ENCODE data around the gene PACSIN1. TPM values are rescaled to one million over a fixed set of nuclear protein-coding genes. Genes with fewer than 3 reads are reported as not detected.

The PACSIN1 gene
- polyA plus RNA-seq, 1 donor from 2014 or later, result 3.1 TPM

DNA sequence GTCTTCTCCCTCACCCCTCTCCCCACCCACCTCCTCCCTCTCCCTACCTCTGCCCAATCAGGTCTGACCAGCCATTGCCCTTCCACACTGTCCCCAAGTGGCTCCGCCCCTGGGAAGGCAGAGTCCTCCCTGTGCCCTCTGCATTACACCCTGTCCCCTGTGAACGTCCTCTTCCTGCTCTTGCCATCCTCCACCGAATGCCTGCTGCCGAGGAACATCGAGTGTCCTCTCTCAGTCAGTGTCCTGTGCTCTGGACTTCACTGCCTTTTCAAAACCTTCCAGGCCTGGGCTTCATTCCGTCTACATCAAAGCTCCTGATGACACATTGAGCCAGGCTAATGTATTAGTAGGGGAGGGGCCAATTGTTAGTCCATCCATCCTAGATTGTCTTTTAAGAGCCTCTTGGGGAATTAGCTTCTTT, 3.3 kb upstream of the PACSIN1 start:
- no peak for TF ChIP-seq RAD21 (conservative IDR thresholded peaks at IDR 0.05)
- no peak for TF ChIP-seq POLR2AphosphoS5 (IDR thresholded peaks at IDR 0.05)
- TF ChIP-seq, protein P1, sequence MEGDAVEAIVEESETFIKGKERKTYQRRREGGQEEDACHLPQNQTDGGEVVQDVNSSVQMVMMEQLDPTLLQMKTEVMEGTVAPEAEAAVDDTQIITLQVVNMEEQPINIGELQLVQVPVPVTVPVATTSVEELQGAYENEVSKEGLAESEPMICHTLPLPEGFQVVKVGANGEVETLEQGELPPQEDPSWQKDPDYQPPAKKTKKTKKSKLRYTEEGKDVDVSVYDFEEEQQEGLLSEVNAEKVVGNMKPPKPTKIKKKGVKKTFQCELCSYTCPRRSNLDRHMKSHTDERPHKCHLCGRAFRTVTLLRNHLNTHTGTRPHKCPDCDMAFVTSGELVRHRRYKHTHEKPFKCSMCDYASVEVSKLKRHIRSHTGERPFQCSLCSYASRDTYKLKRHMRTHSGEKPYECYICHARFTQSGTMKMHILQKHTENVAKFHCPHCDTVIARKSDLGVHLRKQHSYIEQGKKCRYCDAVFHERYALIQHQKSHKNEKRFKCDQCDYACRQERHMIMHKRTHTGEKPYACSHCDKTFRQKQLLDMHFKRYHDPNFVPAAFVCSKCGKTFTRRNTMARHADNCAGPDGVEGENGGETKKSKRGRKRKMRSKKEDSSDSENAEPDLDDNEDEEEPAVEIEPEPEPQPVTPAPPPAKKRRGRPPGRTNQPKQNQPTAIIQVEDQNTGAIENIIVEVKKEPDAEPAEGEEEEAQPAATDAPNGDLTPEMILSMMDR (IDR thresholded peaks at IDR 0.05; ENCODE audit: poor library complexity, severe bottlenecking), result no peak
- no peak for TF ChIP-seq TAF1 (IDR thresholded peaks at IDR 0.05; ENCODE audit: low read depth)
- no peak for TF ChIP-seq EZH2 (IDR thresholded peaks at IDR 0.05; ENCODE audit: borderline replicate concordance, insufficient read depth, low read length, poor library complexity, severe bottlenecking)
- no peak for TF ChIP-seq EP300 (conservative IDR thresholded peaks at IDR 0.05; ENCODE audit: poor library complexity, severe bottlenecking)
- no peak for TF ChIP-seq SMC3 (conservative IDR thresholded peaks at IDR 0.05; ENCODE audit: poor library complexity)
- Histone ChIP-seq H3K9me3 (ENCODE audit: low read length) (no peaks in the 10 kb centered on the region), H3K36me3 (ENCODE audit: insufficient read depth, low read length) (no peaks in the 10 kb centered on the region), H3F3A (ENCODE audit: insufficient read depth, low read length, poor library complexity, severe bottlenecking) (no peaks in the 10 kb centered on the region), H3K9ac (ENCODE audit: low read length) (no peak overlapping the region), H4K20me1 (ENCODE audit: insufficient read depth) (no peaks in the 10 kb centered on the region), H3K27me3 (ENCODE audit: insufficient read depth, low read depth, low read length) (peaks cover 9% of the 10 kb centered on the region), H3K9me2 (ENCODE audit: insufficient read depth, low read length) (no peaks in the 10 kb centered on the region), H3K27ac (ENCODE audit: low read length) (no peak overlapping the region), H3K4me3 (ENCODE audit: low read length) (no peak overlapping the region), H2AFZ (ENCODE audit: low read depth, low read length) (no peak overlapping the region), H3K79me2 (replicated peaks; ENCODE audit: insufficient read depth, low read length) (no peaks in the 10 kb centered on the region), H3K4me2 (ENCODE audit: low read length) (no peak overlapping the region)

DNA sequence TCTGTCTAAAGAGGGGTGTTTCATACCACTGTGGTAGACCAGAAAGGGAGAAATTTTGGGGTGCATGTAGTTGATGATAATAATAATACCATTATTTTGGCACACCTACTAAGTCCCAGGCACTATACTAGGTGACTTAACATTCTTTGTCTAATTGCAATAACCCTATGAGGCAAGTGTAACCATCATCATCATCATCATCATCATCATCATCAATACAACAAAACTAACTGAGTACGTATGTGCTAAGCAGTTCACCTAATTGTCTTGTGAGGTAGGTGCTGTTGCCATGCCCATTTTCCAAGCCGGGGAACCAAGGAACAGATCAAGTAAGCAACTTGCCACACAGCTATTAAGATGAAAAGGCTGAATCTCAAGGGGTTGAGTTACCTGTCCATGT, 2.6 kb upstream of the PACSIN1 start:
- Histone ChIP-seq H3K9ac (ENCODE audit: low read length) (no peak overlapping the region), H3K79me2 (replicated peaks; ENCODE audit: insufficient read depth, low read length) (no peaks in the 10 kb centered on the region), H3K27ac (ENCODE audit: low read length) (no peak overlapping the region), H3K9me2 (ENCODE audit: insufficient read depth, low read length) (no peaks in the 10 kb centered on the region), H3K4me3 (ENCODE audit: low read length) (no peak overlapping the region), H3K9me3 (ENCODE audit: low read length) (no peaks in the 10 kb centered on the region), H3K4me2 (ENCODE audit: low read length) (no peak overlapping the region), H2AFZ (ENCODE audit: low read depth, low read length) (no peak overlapping the region), H3K27me3 (ENCODE audit: insufficient read depth, low read depth, low read length) (peaks cover 9% of the 10 kb centered on the region), H3F3A (ENCODE audit: insufficient read depth, low read length, poor library complexity, severe bottlenecking) (no peaks in the 10 kb centered on the region), H4K20me1 (ENCODE audit: insufficient read depth) (no peaks in the 10 kb centered on the region), H3K36me3 (ENCODE audit: insufficient read depth, low read length) (no peaks in the 10 kb centered on the region)
- no peak for TF ChIP-seq SMC3 (conservative IDR thresholded peaks at IDR 0.05; ENCODE audit: poor library complexity)
- TF ChIP-seq, protein P2, sequence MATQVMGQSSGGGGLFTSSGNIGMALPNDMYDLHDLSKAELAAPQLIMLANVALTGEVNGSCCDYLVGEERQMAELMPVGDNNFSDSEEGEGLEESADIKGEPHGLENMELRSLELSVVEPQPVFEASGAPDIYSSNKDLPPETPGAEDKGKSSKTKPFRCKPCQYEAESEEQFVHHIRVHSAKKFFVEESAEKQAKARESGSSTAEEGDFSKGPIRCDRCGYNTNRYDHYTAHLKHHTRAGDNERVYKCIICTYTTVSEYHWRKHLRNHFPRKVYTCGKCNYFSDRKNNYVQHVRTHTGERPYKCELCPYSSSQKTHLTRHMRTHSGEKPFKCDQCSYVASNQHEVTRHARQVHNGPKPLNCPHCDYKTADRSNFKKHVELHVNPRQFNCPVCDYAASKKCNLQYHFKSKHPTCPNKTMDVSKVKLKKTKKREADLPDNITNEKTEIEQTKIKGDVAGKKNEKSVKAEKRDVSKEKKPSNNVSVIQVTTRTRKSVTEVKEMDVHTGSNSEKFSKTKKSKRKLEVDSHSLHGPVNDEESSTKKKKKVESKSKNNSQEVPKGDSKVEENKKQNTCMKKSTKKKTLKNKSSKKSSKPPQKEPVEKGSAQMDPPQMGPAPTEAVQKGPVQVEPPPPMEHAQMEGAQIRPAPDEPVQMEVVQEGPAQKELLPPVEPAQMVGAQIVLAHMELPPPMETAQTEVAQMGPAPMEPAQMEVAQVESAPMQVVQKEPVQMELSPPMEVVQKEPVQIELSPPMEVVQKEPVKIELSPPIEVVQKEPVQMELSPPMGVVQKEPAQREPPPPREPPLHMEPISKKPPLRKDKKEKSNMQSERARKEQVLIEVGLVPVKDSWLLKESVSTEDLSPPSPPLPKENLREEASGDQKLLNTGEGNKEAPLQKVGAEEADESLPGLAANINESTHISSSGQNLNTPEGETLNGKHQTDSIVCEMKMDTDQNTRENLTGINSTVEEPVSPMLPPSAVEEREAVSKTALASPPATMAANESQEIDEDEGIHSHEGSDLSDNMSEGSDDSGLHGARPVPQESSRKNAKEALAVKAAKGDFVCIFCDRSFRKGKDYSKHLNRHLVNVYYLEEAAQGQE (IDR thresholded peaks at IDR 0.05; ENCODE audit: borderline replicate concordance), result no peak

DNA sequence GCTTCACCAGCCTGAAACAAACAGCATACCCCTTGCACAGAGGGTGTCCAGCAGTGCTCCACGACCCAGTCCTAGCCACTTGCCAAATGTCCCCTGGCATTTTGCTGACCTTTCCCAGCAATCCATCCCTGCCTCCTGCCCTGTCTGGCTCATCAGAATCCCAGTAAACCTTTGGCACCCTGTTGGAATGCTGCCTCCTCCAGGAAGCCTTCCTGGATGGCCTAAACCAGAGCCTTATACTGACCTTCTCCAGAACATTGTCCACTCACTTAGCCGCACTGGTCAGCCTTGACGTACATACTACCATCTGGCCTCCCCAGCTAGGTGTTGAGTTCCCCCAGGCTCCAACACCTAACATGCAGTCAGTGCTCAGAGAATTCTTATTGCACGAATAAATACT, 2.0 kb upstream of the PACSIN1 start:
- H3K9me2 ChIP-seq (ENCODE audit: insufficient read depth, low read length), result no peaks in the 10 kb centered on the region
- H3K4me2 ChIP-seq (ENCODE audit: low read length), result no peak overlapping the region
- H3F3A ChIP-seq (ENCODE audit: insufficient read depth, low read length, poor library complexity, severe bottlenecking), result no peaks in the 10 kb centered on the region
- no peak for TF ChIP-seq MXI1 (conservative IDR thresholded peaks at IDR 0.05; ENCODE audit: poor library complexity, severe bottlenecking)
- TF ChIP-seq POLR2AphosphoS5 (IDR thresholded peaks at IDR 0.05), result no peak
- TF ChIP-seq, protein P1 (IDR thresholded peaks at IDR 0.05; ENCODE audit: poor library complexity, severe bottlenecking), result no peak
- TF ChIP-seq SMC3 (conservative IDR thresholded peaks at IDR 0.05; ENCODE audit: poor library complexity), result no peak
- no peak for TF ChIP-seq RAD21 (conservative IDR thresholded peaks at IDR 0.05)
- no peak for TF ChIP-seq EZH2 (IDR thresholded peaks at IDR 0.05; ENCODE audit: borderline replicate concordance, insufficient read depth, low read length, poor library complexity, severe bottlenecking)
- no peak for TF ChIP-seq TAF1 (IDR thresholded peaks at IDR 0.05; ENCODE audit: low read depth)
- TF ChIP-seq, protein P2 (IDR thresholded peaks at IDR 0.05; ENCODE audit: borderline replicate concordance), result no peak
- TF ChIP-seq EP300 (conservative IDR thresholded peaks at IDR 0.05; ENCODE audit: poor library complexity, severe bottlenecking), result no peak
- no peaks in the 10 kb centered on the region for H4K20me1 ChIP-seq (ENCODE audit: insufficient read depth)
- no peak overlapping the region for H3K9ac ChIP-seq (ENCODE audit: low read length)
- H3K4me3 ChIP-seq (ENCODE audit: low read length), result no peak overlapping the region
- no peak overlapping the region for H2AFZ ChIP-seq (ENCODE audit: low read depth, low read length)
- H3K36me3 ChIP-seq (ENCODE audit: insufficient read depth, low read length), result no peaks in the 10 kb centered on the region
- H3K27ac ChIP-seq (ENCODE audit: low read length), result no peak overlapping the region
- H3K9me3 ChIP-seq (ENCODE audit: low read length), result no peaks in the 10 kb centered on the region
- H3K27me3 ChIP-seq (ENCODE audit: insufficient read depth, low read depth, low read length), result peaks cover 9% of the 10 kb centered on the region
- H3K79me2 ChIP-seq (replicated peaks; ENCODE audit: insufficient read depth, low read length), result no peaks in the 10 kb centered on the region
